Left lung (tissue), 10 donors: ENCODE measurements around the gene CEACAM19. TPM values are rescaled to one million over a fixed set of nuclear protein-coding genes. Genes with fewer than 3 reads are reported as not detected.
A peak's percentile ranks its signal among the peaks of the same experiment; 100 is the strongest.
"Not testable (repeated sequence)": the region's sequence is repeated elsewhere in the genome, so short reads cannot be mapped to it uniquely, and the experiment has no call there.

Experiments
- ATAC-seq: fragments of 200-7000 bp; cut with Tn5 transposase; one replicate; pipeline ENCODE4 v1.9.1; 2020; ENCODE audit warnings: moderate library complexity
- DNase-seq, 4 donors: peaks; one replicate each; pipeline ENCODE4 v3.0.0-alpha.2; 2013 to 2020
- H3K27ac ChIP-seq, 2 donors: fragments of 200-600 bp; sonication (generic) in 1 of 2; one replicate each; pipeline versions ENCODE4 v1.5.0 to v1.8.0; 2020 to 2021
- H3K27me3 ChIP-seq, 2 donors: fragments of 200-600 bp; sonication (generic) in 1 of 2; one replicate each; pipeline versions ENCODE4 v1.5.0 to v1.8.0; 2020 to 2021
- H3K36me3 ChIP-seq, 2 donors: fragments of 200-600 bp; sonication (generic) in 1 of 2; one replicate each; pipeline versions ENCODE4 v1.5.0 to v1.8.0; 2020 to 2021
- H3K4me1 ChIP-seq, 2 donors: fragments of 200-600 bp; one replicate each; pipeline ENCODE4 v1.8.0; 2021
- H3K4me3 ChIP-seq, 2 donors: fragments of 200-600 bp; sonication (generic) in 1 of 2; one replicate each; pipeline versions ENCODE4 v1.5.0 to v1.8.0; 2020 to 2021; ENCODE audit warnings: mild to moderate bottlenecking in 1 of 2
- H3K9me3 ChIP-seq, 2 donors: fragments of 200-600 bp; sonication (generic) in 1 of 2; one replicate each; pipeline versions ENCODE4 v1.5.0 to v1.8.0; 2020 to 2021
- CTCF ChIP-seq, 2 donors: fragments of 200-600 bp; sonication (generic) in 1 of 2; IDR thresholded peaks; one replicate each; pipeline versions ENCODE4 v1.5.0 to v1.8.0; 2021; ENCODE audit warnings: antibody characterized with exemption in 2 of 2
- intact Hi-C, 2 donors: fragments of 100-400 bp; cut with DNase I; formaldehyde crosslinking; loops; one replicate each; pipeline versions ENCODE4 v1.11.2 to v1.14.2; 2022
- polyA plus RNA-seq, 6 donors: library from polyadenylated mRNA; unstranded; fragments of 120-200 nt; gene quantifications; one replicate each; pipeline ENCODE4 v1.2.1, GENCODE V29; 2013; ENCODE audit not compliant: insufficient read length in 6 of 6
- total RNA-seq, 2 donors: library from RNA; stranded (reverse); fragmentation: NEBNext Ultra II Directional; extraction: Animal tissue kit (Norgen Biotek cat#: 25700); gene quantifications; one replicate each; pipeline ENCODE4 v1.2.1, GENCODE V29; 2021
- donor health status: DM: no; HTN: yes; CAD: no.
- donor health status: DM: no; HTN: no; CAD: no.

Gene CEACAM19
- total and polyA plus RNA-seq, 8 donors = 4.1 to 21.9 (median 14.6) TPM

DNA sequence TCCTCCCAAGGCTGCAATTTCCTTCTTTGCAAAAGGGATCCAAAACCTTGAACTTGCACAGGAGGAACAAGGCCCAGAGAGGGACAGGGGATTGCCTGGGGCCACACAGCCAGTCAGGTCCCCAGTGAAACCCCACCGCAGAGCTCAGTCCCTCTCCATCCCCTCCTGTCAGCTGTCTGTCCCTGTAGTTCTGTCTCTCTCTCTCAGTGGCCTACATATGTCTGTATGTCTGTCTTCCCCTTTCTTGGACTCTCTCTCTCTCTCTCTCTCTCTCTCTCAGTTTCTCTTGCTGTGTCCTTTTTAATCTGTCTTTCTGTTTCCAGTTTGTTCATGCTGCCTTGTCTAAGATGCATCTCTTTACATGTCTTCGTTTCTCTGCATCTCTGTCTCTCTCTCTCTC, 11.5 kb downstream of the CEACAM19 start:
- H3K4me3 ChIP-seq = no peak overlapping the region
- ATAC-seq = no peak
- H3K4me1 ChIP-seq = peaks cover 15 to 54% of the 10 kb centered on the region in 2 donors
- no peaks in the 10 kb centered on the region for H3K27me3 ChIP-seq
- H3K27ac ChIP-seq = peak overlapping the region in 1 of 2 donors; percentile 8
- no peak for TF ChIP-seq CTCF (IDR thresholded peaks at IDR 0.05)
- no peaks in the 10 kb centered on the region for H3K9me3 ChIP-seq
- no peaks in the 10 kb centered on the region for H3K36me3 ChIP-seq
- intact Hi-C loops = no loop called here
- no peak for DNase-seq

GRCh38 chr19:44683434-44684210, 12.3 kb downstream of the CEACAM19 start:
- H3K4me1 ChIP-seq = peaks cover 16 to 62% of the 10 kb centered on the region in 2 donors
- no peaks in the 10 kb centered on the region for H3K36me3 ChIP-seq
- TF ChIP-seq CTCF (IDR thresholded peaks at IDR 0.05) = no peak
- no peaks in the 10 kb centered on the region for H3K9me3 ChIP-seq
- ATAC-seq (no peak), DNase-seq (peak in 1 of 4 donors; percentile 70)
- no peak overlapping the region for H3K4me3 ChIP-seq
- no peak overlapping the region for H3K27ac ChIP-seq
- intact Hi-C loops = no loop called here
- H3K27me3 ChIP-seq = no peaks in the 10 kb centered on the region

- peak overlapping the region; percentile 70 to 88 for H3K27ac ChIP-seq
- DNase-seq, ATAC-seq, H3K9me3 ChIP-seq, H3K4me3 ChIP-seq, intact Hi-C loops, H3K36me3 ChIP-seq, H3K27me3 ChIP-seq: not testable (repeated sequence)
- peaks cover 16 to 70% of the 10 kb centered on the region in 2 donors for H3K4me1 ChIP-seq
Measured at GRCh38 chr19:44684396-44684795, 13.1 kb downstream of the CEACAM19 start.

- Histone ChIP-seq H3K36me3 (no peaks in the 10 kb centered on the region), H3K4me3 (no peak overlapping the region), H3K4me1 (peaks cover 16 to 78% of the 10 kb centered on the region in 2 donors), H3K9me3 (no peaks in the 10 kb centered on the region), H3K27ac (peak overlapping the region; percentile 70 to 88), H3K27me3 (no peaks in the 10 kb centered on the region)
- DNase-seq (peak; percentile 24 to 71 (median 53)), ATAC-seq (peak; percentile 63)
- TF ChIP-seq CTCF (IDR thresholded peaks at IDR 0.05) = no peak
- intact Hi-C loops = loop anchor here in 1 of 2 donors (5.0 kb wide), 1 partner anchor 87 kb away; no protein-coding TSS in a partner anchor
Measured at GRCh38 chr19:44684892-44685863, 13.9 kb downstream of the CEACAM19 start.

GRCh38 chr19:44685877-44686276, 14.6 kb downstream of the CEACAM19 start:
- peaks cover 16 to 82% of the 10 kb centered on the region in 2 donors for H3K4me1 ChIP-seq
- H3K9me3 ChIP-seq = no peaks in the 10 kb centered on the region
- no peak for TF ChIP-seq CTCF (IDR thresholded peaks at IDR 0.05)
- H3K27me3 ChIP-seq = no peaks in the 10 kb centered on the region
- peak; percentile 46 for ATAC-seq
- H3K27ac ChIP-seq = peak overlapping the region; percentile 70 to 88
- intact Hi-C loops = loop anchor here in 1 of 2 donors (5.0 kb wide), 1 partner anchor 86 kb away; no protein-coding TSS in a partner anchor
- no peak overlapping the region for H3K4me3 ChIP-seq
- no peaks in the 10 kb centered on the region for H3K36me3 ChIP-seq
- peak in 2 of 4 donors; percentile 56 to 74 for DNase-seq
